Fibroblast of lung (primary cell): ENCODE measurements around the gene FAM78B.

ENCODE experiments used
- CTCF ChIP-seq, 2 donors: IDR thresholded peaks in 1 of 2; conservative IDR thresholded peaks in 1 of 2; 1 replicate in 1 of 2; 2 replicates in 1 of 2; pipeline ENCODE4 v1.5.1; 2011 to 2012; ENCODE audit warnings: low read length in 2 of 2, control low read depth in 1 of 2, inconsistent platforms in 1 of 2, low read depth in 1 of 2, mild to moderate bottlenecking in 1 of 2
- EZH2 ChIP-seq: IDR thresholded peaks from 2 replicates; pipeline ENCODE4 v1.5.1; 2012; ENCODE audit warnings: low read length, control low read depth, mild to moderate bottlenecking; ENCODE audit errors: missing control alignments

GRCh38 chr1:166128195-166128594 lies 38.6 kb downstream of the FAM78B start:
- TF ChIP-seq CTCF (conservative IDR thresholded peaks at IDR 0.05 in 1 of 2, IDR thresholded peaks at IDR 0.05 in 1 of 2; ENCODE audit: low read depth in 1 of 2, low read length in 2 of 2) (no peak), EZH2 (no peak)
